GM10847 (cell line): ENCODE data around the gene CDC14A.

Source experiments
- POLR2A ChIP-seq: IDR thresholded peaks from 2 replicates; pipeline ENCODE4 v1.6.1; 2011; ENCODE audit not compliant: insufficient read length; ENCODE audit errors: extremely low read depth

CDC14A gene, protein sequence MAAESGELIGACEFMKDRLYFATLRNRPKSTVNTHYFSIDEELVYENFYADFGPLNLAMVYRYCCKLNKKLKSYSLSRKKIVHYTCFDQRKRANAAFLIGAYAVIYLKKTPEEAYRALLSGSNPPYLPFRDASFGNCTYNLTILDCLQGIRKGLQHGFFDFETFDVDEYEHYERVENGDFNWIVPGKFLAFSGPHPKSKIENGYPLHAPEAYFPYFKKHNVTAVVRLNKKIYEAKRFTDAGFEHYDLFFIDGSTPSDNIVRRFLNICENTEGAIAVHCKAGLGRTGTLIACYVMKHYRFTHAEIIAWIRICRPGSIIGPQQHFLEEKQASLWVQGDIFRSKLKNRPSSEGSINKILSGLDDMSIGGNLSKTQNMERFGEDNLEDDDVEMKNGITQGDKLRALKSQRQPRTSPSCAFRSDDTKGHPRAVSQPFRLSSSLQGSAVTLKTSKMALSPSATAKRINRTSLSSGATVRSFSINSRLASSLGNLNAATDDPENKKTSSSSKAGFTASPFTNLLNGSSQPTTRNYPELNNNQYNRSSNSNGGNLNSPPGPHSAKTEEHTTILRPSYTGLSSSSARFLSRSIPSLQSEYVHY

GRCh38 chr1:100352267-100353070 lies at the start of gene CDC14A:
CDC14A (plus strand) TSS chr1:100352506; CDS start chr1:100352955, 449 bp downstream.
- peak; percentile 66 for TF ChIP-seq POLR2A

- TF ChIP-seq POLR2A = no peak
These were observed 49.6 kb upstream of the CDC14A start for GRCh38 chr1:100302739-100303138.

DNA sequence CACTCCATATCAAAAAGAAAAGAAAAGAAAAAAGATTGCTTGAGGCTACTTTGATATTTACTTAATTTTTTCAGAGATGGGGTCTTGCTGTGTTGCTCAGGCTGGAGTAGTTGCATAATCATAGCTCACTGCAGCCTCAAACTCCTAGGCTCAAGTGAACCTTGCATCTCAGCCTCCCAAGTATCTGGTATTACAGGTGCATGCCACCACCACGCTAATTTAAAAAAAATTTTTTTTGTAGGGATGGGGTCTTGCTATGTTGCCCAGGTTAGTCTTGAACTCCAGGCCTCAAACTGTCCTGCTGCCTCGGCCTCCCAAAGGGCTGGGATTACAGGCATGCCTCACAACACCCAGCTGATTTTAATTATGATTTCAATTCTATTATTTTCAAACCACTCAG lies 48.1 kb upstream of the CDC14A start:
- TF ChIP-seq POLR2A = no peak

DNA sequence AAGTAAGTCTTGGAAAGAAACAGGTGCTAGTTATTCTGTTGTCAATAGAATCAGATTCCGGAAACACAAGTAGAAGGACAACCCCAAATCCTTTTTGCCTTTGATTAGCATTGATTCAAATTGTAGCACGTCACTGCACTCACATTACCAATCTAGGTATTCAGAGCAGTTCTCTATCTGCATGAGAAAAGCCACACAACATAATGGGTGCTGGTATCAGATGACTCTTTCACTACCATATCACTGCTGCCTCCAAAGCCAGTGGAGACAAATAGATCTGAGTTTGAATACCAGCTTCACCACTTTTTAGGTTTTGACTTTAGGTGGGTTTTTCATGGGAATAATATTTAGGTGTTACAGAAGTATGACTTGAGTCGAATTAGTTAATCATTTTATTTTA lies 47.4 kb upstream of the CDC14A start:
- TF ChIP-seq POLR2A = no peak

DNA sequence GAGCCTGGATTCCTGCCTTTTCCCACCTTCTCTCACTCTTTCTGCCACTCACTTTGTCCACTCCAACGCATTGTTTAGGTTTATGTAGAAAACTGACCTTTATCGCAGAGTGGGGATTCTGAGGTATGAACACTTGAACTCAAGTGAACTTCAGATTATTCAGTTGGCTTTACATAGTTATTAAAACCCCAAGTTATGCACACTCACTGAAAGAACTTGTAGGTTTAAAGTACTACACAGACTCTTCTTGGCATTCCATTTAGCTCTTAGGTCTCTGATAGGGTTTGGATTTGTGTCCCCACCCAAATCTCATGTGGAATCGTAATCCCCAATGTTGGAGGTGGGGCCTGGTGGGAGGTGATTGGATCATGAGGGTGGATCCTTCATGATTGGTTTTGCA lies 46.4 kb upstream of the CDC14A start:
- no peak for TF ChIP-seq POLR2A

DNA sequence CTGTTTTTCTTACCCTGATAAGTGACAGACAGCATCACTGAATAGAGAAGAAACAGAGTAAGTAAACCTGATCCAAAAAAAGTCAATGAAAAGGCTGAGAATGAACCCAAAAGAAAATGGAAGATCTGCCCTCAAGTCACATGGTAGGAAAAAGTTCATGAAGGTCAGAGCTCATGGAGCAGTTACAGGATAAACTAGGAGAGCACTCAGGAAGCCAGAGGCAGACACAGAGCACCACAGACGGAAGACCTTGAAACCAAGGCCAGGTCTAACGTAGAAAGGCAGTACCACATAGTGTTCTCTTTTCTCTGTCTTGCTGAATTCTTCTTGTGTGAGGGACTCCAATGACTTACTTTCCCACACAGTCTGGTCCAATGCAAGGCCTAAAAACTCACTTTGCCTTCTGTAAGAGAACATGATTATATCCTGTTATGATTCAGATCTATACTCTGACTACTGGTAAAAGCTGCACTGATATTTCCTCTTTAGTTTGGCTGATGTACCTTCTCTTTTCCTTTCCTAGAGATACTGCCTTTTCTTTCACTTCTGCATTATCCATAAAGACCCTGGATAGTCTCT lies 45.5 kb upstream of the CDC14A start:
- no peak for TF ChIP-seq POLR2A

DNA sequence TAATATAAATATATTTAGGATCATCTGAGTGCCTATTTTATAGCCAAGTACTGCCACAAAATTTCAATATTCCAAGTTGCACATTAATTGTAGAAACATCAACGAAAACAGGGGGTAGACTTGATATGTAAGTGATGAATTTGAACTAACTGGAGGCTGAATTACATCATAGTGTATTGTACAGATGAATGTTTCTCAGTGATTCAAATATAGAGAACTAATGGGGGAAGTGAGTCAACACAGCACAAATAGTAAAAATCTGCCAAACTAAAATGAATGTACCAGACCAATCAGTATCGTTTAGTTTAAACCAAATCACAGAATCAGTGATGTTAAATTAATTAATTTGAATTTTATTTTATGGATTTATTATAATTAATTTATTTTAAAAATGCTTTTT lies 43.5 kb upstream of the CDC14A start:
- no peak for TF ChIP-seq POLR2A

- TF ChIP-seq POLR2A = no peak
These were observed 42.4 kb upstream of the CDC14A start for GRCh38 chr1:100309863-100310262.

DNA sequence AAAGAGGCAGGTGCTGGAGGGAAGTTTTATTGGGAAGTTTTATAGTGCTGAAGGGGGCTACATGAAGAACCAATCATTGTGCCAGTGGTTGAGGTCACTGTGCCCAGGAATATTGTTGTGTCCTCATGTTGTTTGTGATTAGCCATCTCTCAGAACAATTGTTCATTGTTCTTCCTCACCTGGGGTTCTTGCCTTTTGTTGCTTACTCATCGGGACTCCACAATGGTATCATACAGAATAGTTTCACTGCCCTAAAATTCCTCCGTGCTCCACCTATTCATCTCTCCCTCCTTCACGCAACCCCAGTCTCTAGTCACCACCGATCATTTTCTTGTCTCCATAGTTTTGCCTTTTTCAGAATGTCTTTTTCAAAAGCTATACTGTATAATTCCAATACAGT lies 38.9 kb upstream of the CDC14A start:
- TF ChIP-seq POLR2A = no peak

- TF ChIP-seq POLR2A = no peak
These were observed 35.7 kb upstream of the CDC14A start for GRCh38 chr1:100316622-100317021.

DNA sequence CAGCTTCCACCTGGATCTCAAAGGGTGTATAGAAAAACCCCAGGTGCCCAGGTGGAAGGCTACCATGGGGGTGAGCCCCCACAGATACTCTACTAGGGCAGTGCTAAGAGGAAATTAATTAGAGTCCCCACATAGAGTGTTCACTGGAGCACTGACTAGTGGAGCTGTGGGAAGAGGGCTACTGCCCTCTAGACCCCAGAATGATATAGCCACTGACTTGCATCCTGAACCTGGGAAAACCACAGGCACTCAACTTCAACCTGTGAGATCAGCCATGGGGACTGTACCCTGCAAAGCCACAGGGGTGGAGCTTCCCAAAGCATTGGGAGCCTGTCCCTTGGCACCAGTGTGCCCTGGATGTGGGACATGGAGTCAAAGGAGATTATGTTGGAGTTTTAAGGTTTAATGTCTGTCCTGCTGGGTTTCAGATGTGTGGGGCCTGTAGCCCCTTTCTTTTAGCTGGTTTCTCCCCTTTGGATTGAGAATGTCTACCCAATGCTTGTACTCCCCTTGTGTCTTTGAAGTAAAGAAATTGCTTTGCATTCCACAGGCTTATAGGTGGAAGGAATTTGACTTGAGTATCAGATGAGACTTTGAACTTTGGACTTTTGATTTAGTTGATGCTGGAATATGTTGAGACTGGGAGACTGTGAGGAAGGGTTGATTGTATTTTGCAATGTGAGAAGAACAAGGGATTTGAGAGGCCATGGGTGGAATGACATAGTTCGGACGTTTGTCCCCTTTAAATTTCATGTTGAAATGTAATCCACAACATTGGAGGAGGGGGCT lies 31.8 kb upstream of the CDC14A start:
- no peak for TF ChIP-seq POLR2A

DNA sequence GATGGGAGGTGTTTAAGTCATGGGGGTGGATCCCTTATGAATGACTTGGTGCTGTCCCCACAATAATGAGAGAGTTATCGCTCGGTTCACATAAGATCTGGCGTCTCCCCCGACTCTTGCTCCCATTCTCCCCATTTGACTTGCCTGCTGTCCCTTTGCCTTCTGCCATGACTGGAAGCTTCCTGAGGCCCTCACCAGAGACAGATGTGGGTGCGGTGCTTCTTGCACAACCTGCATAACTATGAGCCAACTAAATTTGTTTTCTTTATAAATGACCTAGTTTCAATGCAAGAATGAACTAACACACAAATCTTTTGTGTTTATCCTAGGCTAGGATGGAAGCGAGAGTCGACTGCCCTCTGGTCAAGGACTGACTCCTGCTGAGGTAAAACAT lies 31.2 kb upstream of the CDC14A start:
- TF ChIP-seq POLR2A = no peak

- no peak for TF ChIP-seq POLR2A
These were observed 30.8 kb upstream of the CDC14A start for GRCh38 chr1:100321506-100321905.

GRCh38 chr1:100322436-100323211 lies 29.7 kb upstream of the CDC14A start:
- TF ChIP-seq POLR2A = no peak
